Muscle layer of colon (tissue), 2 donors: Measurements from ENCODE around the gene SSU72.
"Not testable (repeated sequence)": the region's sequence is repeated elsewhere in the genome, so short reads cannot be mapped to it uniquely, and the experiment has no call there.

ENCODE experiments used
- H3K27ac ChIP-seq: one replicate; pipeline ENCODE4 v1.7.0; 2013; ENCODE audit warnings: low read depth, mild to moderate bottlenecking, low read length, moderate library complexity
- H3K27me3 ChIP-seq, 2 donors: one replicate each; pipeline ENCODE4 v1.7.0; 2013; ENCODE audit warnings: low read length in 2 of 2, mild to moderate bottlenecking in 2 of 2; ENCODE audit not compliant: insufficient read depth in 2 of 2, control insufficient read depth in 1 of 2
- H3K36me3 ChIP-seq: one replicate; pipeline ENCODE4 v1.7.0; 2013; ENCODE audit warnings: mild to moderate bottlenecking, low read length; ENCODE audit not compliant: insufficient read depth
- H3K4me1 ChIP-seq: one replicate; pipeline ENCODE4 v1.7.0; 2013; ENCODE audit warnings: mild to moderate bottlenecking, low read length; ENCODE audit not compliant: insufficient read depth
- H3K4me3 ChIP-seq, 2 donors: one replicate each; pipeline ENCODE4 v1.7.0; 2013; ENCODE audit warnings: low read length in 2 of 2, low read depth in 1 of 2, mild to moderate bottlenecking in 1 of 2, moderate library complexity in 1 of 2
- H3K9ac ChIP-seq: one replicate; pipeline ENCODE4 v1.7.0; 2013; ENCODE audit warnings: low read length
- H3K9me3 ChIP-seq: one replicate; pipeline ENCODE4 v1.7.0; 2013; ENCODE audit warnings: mild to moderate bottlenecking, low read length
- donor health status: abdominal sarcoma.
- donor health status: Adenocarcinoma of cecum.

SSU72 gene

GRCh38 chr1:1526476-1526875 lies 48.2 kb downstream of the SSU72 start:
- not testable (repeated sequence) for H3K4me1 ChIP-seq, H3K4me3 ChIP-seq, H3K27me3 ChIP-seq, H3K9ac ChIP-seq, H3K9me3 ChIP-seq, H3K27ac ChIP-seq
- peaks cover 11% of the 10 kb centered on the region for H3K36me3 ChIP-seq

GRCh38 chr1:1524750-1525383 lies 49.8 kb downstream of the SSU72 start:
- not testable (repeated sequence) for H3K27ac ChIP-seq, H3K4me1 ChIP-seq, H3K9ac ChIP-seq, H3K4me3 ChIP-seq, H3K27me3 ChIP-seq, H3K9me3 ChIP-seq
- peaks cover 11% of the 10 kb centered on the region for H3K36me3 ChIP-seq

- not testable (repeated sequence) for H3K36me3 ChIP-seq, H3K27ac ChIP-seq
Measured at GRCh38 chr1:1523651-1524050, 51.0 kb downstream of the SSU72 start.

GRCh38 chr1:1523226-1523625 lies 51.4 kb downstream of the SSU72 start:
- not testable (repeated sequence) for H3K27ac ChIP-seq, H3K27me3 ChIP-seq, H3K36me3 ChIP-seq, H3K9ac ChIP-seq, H3K4me3 ChIP-seq, H3K4me1 ChIP-seq, H3K9me3 ChIP-seq

More at GRCh38 chr1:1523651-1524050, 51.0 kb downstream of the SSU72 start:
- not testable (repeated sequence) for H3K4me1 ChIP-seq, H3K4me3 ChIP-seq, H3K9me3 ChIP-seq, H3K27me3 ChIP-seq, H3K9ac ChIP-seq

- not testable (repeated sequence) for H3K4me3 ChIP-seq, H3K27me3 ChIP-seq, H3K27ac ChIP-seq, H3K9ac ChIP-seq, H3K4me1 ChIP-seq, H3K9me3 ChIP-seq
- H3K36me3 ChIP-seq, result peaks cover 12% of the 10 kb centered on the region
Measured at GRCh38 chr1:1522536-1522935, 52.1 kb downstream of the SSU72 start.

GRCh38 chr1:1521331-1521730 lies 53.3 kb downstream of the SSU72 start:
- H3K9ac ChIP-seq, result no peak overlapping the region
- H3K27ac ChIP-seq, result no peak overlapping the region
- H3K9me3 ChIP-seq, result no peaks in the 10 kb centered on the region
- H3K27me3 ChIP-seq, result no peaks in the 10 kb centered on the region
- H3K4me1 ChIP-seq, result no peaks in the 10 kb centered on the region
- H3K4me3 ChIP-seq, result no peak overlapping the region
- H3K36me3 ChIP-seq, result peaks cover 12% of the 10 kb centered on the region

GRCh38 chr1:1519805-1520505 lies 54.7 kb downstream of the SSU72 start:
- not testable (repeated sequence) for H3K4me1 ChIP-seq, H3K9me3 ChIP-seq, H3K4me3 ChIP-seq, H3K36me3 ChIP-seq, H3K27me3 ChIP-seq, H3K9ac ChIP-seq, H3K27ac ChIP-seq

- not testable (repeated sequence) for H3K4me1 ChIP-seq, H3K27ac ChIP-seq, H3K9me3 ChIP-seq, H3K36me3 ChIP-seq, H3K9ac ChIP-seq, H3K27me3 ChIP-seq, H3K4me3 ChIP-seq
Measured at GRCh38 chr1:1518621-1519007, 56.0 kb downstream of the SSU72 start.

GRCh38 chr1:1517973-1518620 lies 56.6 kb downstream of the SSU72 start:
- Histone ChIP-seq H3K9me3 (no peaks in the 10 kb centered on the region), H3K9ac (no peak overlapping the region), H3K36me3 (peaks cover 5% of the 10 kb centered on the region), H3K4me1 (no peaks in the 10 kb centered on the region), H3K27ac (no peak overlapping the region), H3K27me3 (no peaks in the 10 kb centered on the region), H3K4me3 (no peak overlapping the region)

GRCh38 chr1:1516923-1517322 lies 57.7 kb downstream of the SSU72 start:
- not testable (repeated sequence) for H3K27ac ChIP-seq, H3K4me1 ChIP-seq, H3K36me3 ChIP-seq, H3K9me3 ChIP-seq, H3K4me3 ChIP-seq, H3K27me3 ChIP-seq, H3K9ac ChIP-seq

GRCh38 chr1:1514376-1514775 lies 60.3 kb downstream of the SSU72 start:
- not testable (repeated sequence) for H3K9me3 ChIP-seq, H3K4me3 ChIP-seq, H3K9ac ChIP-seq, H3K36me3 ChIP-seq, H3K4me1 ChIP-seq, H3K27ac ChIP-seq, H3K27me3 ChIP-seq

GRCh38 chr1:1513675-1514074 lies 61.0 kb downstream of the SSU72 start:
- H3K27me3 ChIP-seq, H3K4me1 ChIP-seq, H3K9me3 ChIP-seq, H3K9ac ChIP-seq, H3K36me3 ChIP-seq, H3K4me3 ChIP-seq, H3K27ac ChIP-seq: not testable (repeated sequence)
